ENCODE measurements around the gene DUSP12. TPM values are rescaled to one million over a fixed set of nuclear protein-coding genes. Genes with fewer than 3 reads are reported as not detected.
"Not testable (repeated sequence)": the region's sequence is repeated elsewhere in the genome, so short reads cannot be mapped to it uniquely, and the experiment has no call there.

DUSP12 gene
- total and polyA plus RNA-seq, 2 donors = 22.6 to 28.2 TPM

- DNase-seq (ENCODE audit: low read depth in 6 of 9, low spot score in 9 of 9); H3K9me3 ChIP-seq (ENCODE audit: control insufficient read depth in 2 of 2, insufficient read depth in 1 of 2, low read length in 1 of 2); H3K36me3 ChIP-seq (ENCODE audit: control insufficient read depth in 2 of 2, insufficient read depth in 2 of 2, low read length in 1 of 2); H3K27ac ChIP-seq (ENCODE audit: low read depth in 1 of 2, low read length in 1 of 2): not testable (repeated sequence)
- H3K4me3 ChIP-seq (ENCODE audit: low read length in 2 of 2) = peak overlapping the region; percentile 48 to 54
- peaks cover 5 to 19% of the 10 kb centered on the region in 2 donors for H3K4me1 ChIP-seq (ENCODE audit: control insufficient read depth in 2 of 2, insufficient read depth in 2 of 2, low read length in 2 of 2)
- peaks cover 59 to 94% of the 10 kb centered on the region in 2 donors for H3K27me3 ChIP-seq (ENCODE audit: control insufficient read depth in 2 of 2, insufficient read depth in 1 of 2, low read length in 1 of 2)
- WGBS = 62% methylated on average over 22 of the region's 22 CpGs
Measured at GRCh38 chr1:161725258-161725907, 24.2 kb upstream of the DUSP12 start.

- Histone ChIP-seq H3K4me3 (ENCODE audit: low read length in 2 of 2) (peak overlapping the region; percentile 48 to 54), H3K27me3 (ENCODE audit: control insufficient read depth in 2 of 2, insufficient read depth in 1 of 2, low read length in 1 of 2) (peaks cover 62 to 97% of the 10 kb centered on the region in 2 donors), H3K27ac (ENCODE audit: low read depth in 1 of 2, low read length in 1 of 2) (peak overlapping the region in 1 of 2 donors; percentile 43), H3K9me3 (ENCODE audit: control insufficient read depth in 2 of 2, insufficient read depth in 1 of 2, low read length in 1 of 2) (peaks cover 1 to 5% of the 10 kb centered on the region in 2 donors), H3K4me1 (ENCODE audit: control insufficient read depth in 2 of 2, insufficient read depth in 2 of 2, low read length in 2 of 2) (peaks cover 5 to 19% of the 10 kb centered on the region in 2 donors), H3K36me3 (ENCODE audit: control insufficient read depth in 2 of 2, insufficient read depth in 2 of 2, low read length in 1 of 2) (no peaks in the 10 kb centered on the region)
- 2% methylated on average over 34 of the region's 34 CpGs for WGBS
- peak in 3 of 9 donors; percentile 3 to 52 (median 27) for DNase-seq (ENCODE audit: low read depth in 6 of 9, low spot score in 9 of 9)
Measured at GRCh38 chr1:161725908-161726472, 23.6 kb upstream of the DUSP12 start.

DNA sequence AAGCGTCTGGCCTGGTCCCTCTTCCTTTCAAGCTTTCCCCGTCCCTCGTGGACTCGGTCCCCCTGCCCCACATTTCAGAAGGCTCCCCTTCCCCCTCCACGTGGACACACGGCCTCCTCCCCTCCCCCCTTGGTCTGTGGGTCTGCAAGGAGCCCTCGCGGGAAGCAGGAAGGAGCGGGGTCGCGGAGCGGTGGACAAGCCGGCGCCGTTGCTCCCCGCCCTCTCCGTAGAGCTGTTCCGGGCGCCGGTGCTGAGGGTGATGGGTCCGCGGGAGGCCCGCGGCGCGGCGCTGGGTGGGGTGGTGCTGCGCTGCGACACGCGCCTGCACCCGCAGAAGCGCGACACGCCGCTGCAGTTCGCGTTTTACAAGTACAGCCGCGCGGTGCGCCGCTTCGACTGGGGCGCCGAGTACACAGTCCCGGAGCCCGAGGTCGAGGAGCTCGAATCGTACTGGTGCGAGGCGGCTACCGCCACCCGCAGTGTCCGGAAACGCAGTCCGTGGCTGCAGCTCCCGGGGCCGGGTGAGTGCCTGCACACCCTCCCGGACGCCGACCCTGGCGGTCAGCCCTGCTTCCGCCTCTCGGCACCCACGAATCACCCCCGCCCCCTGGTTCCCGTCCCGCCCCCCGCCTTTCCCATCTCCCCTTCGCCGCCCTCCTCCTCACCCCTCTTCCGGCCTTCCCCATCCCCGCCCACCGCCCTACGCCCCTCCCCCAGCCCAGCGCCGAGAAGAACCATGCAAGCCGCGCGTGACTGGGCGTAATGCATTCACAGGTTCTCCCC lies 22.9 kb upstream of the DUSP12 start:
- Histone ChIP-seq H3K36me3 (ENCODE audit: control insufficient read depth in 2 of 2, insufficient read depth in 2 of 2, low read length in 1 of 2) (no peaks in the 10 kb centered on the region), H3K27ac (ENCODE audit: low read depth in 1 of 2, low read length in 1 of 2) (peak overlapping the region in 1 of 2 donors; percentile 53), H3K27me3 (ENCODE audit: control insufficient read depth in 2 of 2, insufficient read depth in 1 of 2, low read length in 1 of 2) (peaks cover 64 to 98% of the 10 kb centered on the region in 2 donors), H3K4me3 (ENCODE audit: low read length in 2 of 2) (peak overlapping the region; percentile 48 to 54), H3K4me1 (ENCODE audit: control insufficient read depth in 2 of 2, insufficient read depth in 2 of 2, low read length in 2 of 2) (peaks cover 5 to 19% of the 10 kb centered on the region in 2 donors), H3K9me3 (ENCODE audit: control insufficient read depth in 2 of 2, insufficient read depth in 1 of 2, low read length in 1 of 2) (peaks cover 1 to 5% of the 10 kb centered on the region in 2 donors)
- under 1% methylated on average over 83 of the region's 83 CpGs for WGBS
- DNase-seq (ENCODE audit: low read depth in 6 of 9, low spot score in 9 of 9) = peak in 6 of 9 donors; percentile 34 to 77 (median 52)

- peak; percentile 30 to 87 (median 58) for DNase-seq (ENCODE audit: low read depth in 6 of 9, low spot score in 9 of 9)
- H3K4me1 ChIP-seq (ENCODE audit: control insufficient read depth in 2 of 2, insufficient read depth in 2 of 2, low read length in 2 of 2) = peaks cover 5 to 19% of the 10 kb centered on the region in 2 donors
- peaks cover 1 to 5% of the 10 kb centered on the region in 2 donors for H3K9me3 ChIP-seq (ENCODE audit: control insufficient read depth in 2 of 2, insufficient read depth in 1 of 2, low read length in 1 of 2)
- no peaks in the 10 kb centered on the region for H3K36me3 ChIP-seq (ENCODE audit: control insufficient read depth in 2 of 2, insufficient read depth in 2 of 2, low read length in 1 of 2)
- H3K27ac ChIP-seq (ENCODE audit: low read depth in 1 of 2, low read length in 1 of 2) = peak overlapping the region; percentile 30 to 53
- WGBS = under 1% methylated on average over 38 of the region's 38 CpGs
- peak overlapping the region; percentile 48 to 54 for H3K4me3 ChIP-seq (ENCODE audit: low read length in 2 of 2)
- peaks cover 68 to 97% of the 10 kb centered on the region in 2 donors for H3K27me3 ChIP-seq (ENCODE audit: control insufficient read depth in 2 of 2, insufficient read depth in 1 of 2, low read length in 1 of 2)
Measured at GRCh38 chr1:161727256-161727924, 22.2 kb upstream of the DUSP12 start.

DNA sequence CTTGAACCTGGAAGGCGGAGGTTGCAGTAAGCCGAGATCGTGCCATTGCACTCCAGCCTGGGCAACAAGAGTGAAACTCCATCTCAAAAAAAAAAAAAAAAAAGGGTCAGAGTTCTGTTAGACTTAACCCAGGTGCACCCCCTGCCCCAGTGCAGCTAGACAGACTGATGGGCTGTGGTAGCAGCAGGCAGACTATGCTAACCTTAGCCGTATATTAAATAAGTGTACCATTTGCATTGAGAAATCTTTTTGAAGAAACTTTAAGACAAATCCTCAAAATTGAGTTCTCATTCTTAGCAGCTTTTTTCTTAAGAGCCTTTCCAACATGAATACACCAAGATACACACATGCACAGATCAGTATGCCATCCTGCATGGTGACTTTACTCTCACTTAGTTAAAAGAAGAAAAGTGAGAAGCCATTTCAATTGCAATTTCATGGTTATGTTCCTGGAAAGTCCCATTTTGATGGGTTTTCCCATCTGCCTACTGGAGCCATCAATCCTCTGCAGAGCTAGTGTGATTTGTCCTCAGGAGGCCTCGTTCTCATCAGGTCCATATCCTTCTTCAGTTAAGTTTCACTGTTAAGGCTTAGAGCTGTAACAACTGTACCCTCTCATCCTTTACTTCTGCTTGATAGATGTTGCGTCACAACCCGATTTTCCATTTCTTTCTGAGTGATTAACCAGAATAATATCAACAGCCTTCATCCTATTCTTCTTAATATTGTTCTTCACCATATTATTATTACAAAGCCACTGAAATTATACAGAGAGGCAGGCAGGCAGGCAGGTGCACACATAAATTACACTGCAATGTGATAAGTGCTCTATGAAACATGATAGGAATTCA lies 21.0 kb upstream of the DUSP12 start:
- peaks cover 1 to 5% of the 10 kb centered on the region in 2 donors for H3K9me3 ChIP-seq (ENCODE audit: control insufficient read depth in 2 of 2, insufficient read depth in 1 of 2, low read length in 1 of 2)
- WGBS = 76% methylated on average over 5 of the region's 7 CpGs
- no peaks in the 10 kb centered on the region for H3K36me3 ChIP-seq (ENCODE audit: control insufficient read depth in 2 of 2, insufficient read depth in 2 of 2, low read length in 1 of 2)
- H3K27ac ChIP-seq (ENCODE audit: low read depth in 1 of 2, low read length in 1 of 2) = no peak overlapping the region
- H3K4me3 ChIP-seq (ENCODE audit: low read length in 2 of 2) = no peak overlapping the region
- H3K27me3 ChIP-seq (ENCODE audit: control insufficient read depth in 2 of 2, insufficient read depth in 1 of 2, low read length in 1 of 2) = peaks cover 61 to 94% of the 10 kb centered on the region in 2 donors
- peaks cover 5 to 19% of the 10 kb centered on the region in 2 donors for H3K4me1 ChIP-seq (ENCODE audit: control insufficient read depth in 2 of 2, insufficient read depth in 2 of 2, low read length in 2 of 2)
- DNase-seq (ENCODE audit: low read depth in 6 of 9, low spot score in 9 of 9) = no peak

DNA sequence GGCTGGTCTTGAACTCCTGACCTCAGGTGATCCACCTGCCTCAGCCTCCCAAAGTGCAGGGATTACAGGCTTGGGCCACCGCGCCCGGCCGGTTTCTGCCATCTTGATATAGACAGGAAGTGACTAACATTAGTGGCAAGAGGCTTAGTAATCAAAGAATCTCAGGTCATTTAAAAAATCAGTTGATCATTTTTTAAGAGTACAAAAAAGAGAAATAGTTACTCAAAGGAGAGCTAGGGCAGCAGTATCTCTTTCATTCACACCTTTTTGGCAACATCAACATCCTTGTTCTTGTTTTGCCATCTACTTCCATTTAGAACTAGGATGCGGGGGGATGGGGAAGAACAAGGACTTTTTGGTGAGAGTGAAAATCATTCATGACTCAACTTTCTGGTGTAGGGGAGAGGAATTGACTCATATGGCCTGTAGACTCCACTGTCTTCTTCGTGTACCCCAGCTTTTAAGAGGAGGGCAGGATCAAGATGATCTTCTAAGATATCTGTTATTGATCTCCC lies 19.5 kb upstream of the DUSP12 start:
- WGBS = 91% methylated on average over 6 of the region's 6 CpGs
- Histone ChIP-seq H3K27me3 (ENCODE audit: control insufficient read depth in 2 of 2, insufficient read depth in 1 of 2, low read length in 1 of 2) (peaks cover 51 to 87% of the 10 kb centered on the region in 2 donors), H3K27ac (ENCODE audit: low read depth in 1 of 2, low read length in 1 of 2) (no peak overlapping the region), H3K4me1 (ENCODE audit: control insufficient read depth in 2 of 2, insufficient read depth in 2 of 2, low read length in 2 of 2) (peaks cover 5 to 19% of the 10 kb centered on the region in 2 donors), H3K4me3 (ENCODE audit: low read length in 2 of 2) (no peak overlapping the region), H3K9me3 (ENCODE audit: control insufficient read depth in 2 of 2, insufficient read depth in 1 of 2, low read length in 1 of 2) (peaks cover 1 to 5% of the 10 kb centered on the region in 2 donors), H3K36me3 (ENCODE audit: control insufficient read depth in 2 of 2, insufficient read depth in 2 of 2, low read length in 1 of 2) (no peaks in the 10 kb centered on the region)
- DNase-seq (ENCODE audit: low read depth in 6 of 9, low spot score in 9 of 9) = no peak

- H3K27ac ChIP-seq (ENCODE audit: low read depth in 1 of 2, low read length in 1 of 2) = no peak overlapping the region
- peaks cover 47 to 85% of the 10 kb centered on the region in 2 donors for H3K27me3 ChIP-seq (ENCODE audit: control insufficient read depth in 2 of 2, insufficient read depth in 1 of 2, low read length in 1 of 2)
- H3K4me1 ChIP-seq (ENCODE audit: control insufficient read depth in 2 of 2, insufficient read depth in 2 of 2, low read length in 2 of 2) = peaks cover 5 to 12% of the 10 kb centered on the region in 2 donors
- H3K9me3 ChIP-seq (ENCODE audit: control insufficient read depth in 2 of 2, insufficient read depth in 1 of 2, low read length in 1 of 2) = no peaks in the 10 kb centered on the region
- WGBS = 94% methylated on average over 6 of the region's 6 CpGs
- H3K4me3 ChIP-seq (ENCODE audit: low read length in 2 of 2) = no peak overlapping the region
- no peak for DNase-seq (ENCODE audit: low read depth in 6 of 9, low spot score in 9 of 9)
- no peaks in the 10 kb centered on the region for H3K36me3 ChIP-seq (ENCODE audit: control insufficient read depth in 2 of 2, insufficient read depth in 2 of 2, low read length in 1 of 2)
Measured at GRCh38 chr1:161731241-161731640, 18.3 kb upstream of the DUSP12 start.
